ENCODE measurements around the gene MGME1. TPM values are rescaled to one million over a fixed set of nuclear protein-coding genes. Genes with fewer than 3 reads are reported as not detected.

Gene MGME1
- total and polyA plus RNA-seq, 9 of the 15 experiments (the other 6 are each of a cell fraction or from before 2014, with no cell fraction given) = 13.4 to 45.1 (median 30.6) TPM

GRCh38 chr20:17965042-17965697, 3.6 kb upstream of the MGME1 start:
- Histone ChIP-seq H3K4me3 (peak overlapping the region; percentile 90), H3K4me1 (replicated peaks in 1 of 2; ENCODE audit: control insufficient read depth in 2 of 2, insufficient read depth in 2 of 2, low read length in 2 of 2) (peaks cover 16 to 39% of the 10 kb centered on the region in 2 experiments), H3K36me3 (ENCODE audit: control insufficient read depth, insufficient read depth, low read length) (peaks cover 70% of the 10 kb centered on the region), H3K27ac (ENCODE audit: extremely low read depth, low read depth, low read length) (peak overlapping the region; percentile 100), H4K20me1 (replicated peaks; ENCODE audit: control insufficient read depth, insufficient read depth, low read length) (peaks cover 22% of the 10 kb centered on the region), H3K4me2 (ENCODE audit: insufficient read depth, low read length) (peak overlapping the region; percentile 96), H3K9me3 (replicated peaks; ENCODE audit: control insufficient read depth, insufficient read depth, low read depth, low read length) (no peaks in the 10 kb centered on the region), H3K9ac (ENCODE audit: insufficient read depth in 1 of 2, low read depth in 2 of 2, low read length in 2 of 2) (peak overlapping the region; percentile 82 to 98; a peak in 3 of 4 replicates), H3K9me1 (ENCODE audit: control insufficient read depth, insufficient read depth, low read length) (no peaks in the 10 kb centered on the region), H3K79me2 (ENCODE audit: control insufficient read depth, insufficient read depth, low read length) (peaks cover 98% of the 10 kb centered on the region), H2AFZ (ENCODE audit: low read depth, low read length) (no peak overlapping the region), H3K27me3 (ENCODE audit: control insufficient read depth in 2 of 2, insufficient read depth in 2 of 2, low read length in 2 of 2) (no peaks in the 10 kb centered on the region)
- ChIA-PET CTCF (ENCODE audit: low intra/inter-chr PET ratio) (no interaction called here), POLR2A (interaction anchor here (0.7 to 1.7 kb wide), 3 partner anchors 10 to 83 kb away, joined by 3 to 4 read pairs (median 4); no protein-coding TSS in a partner anchor)
- DNase-seq (ENCODE audit: extremely low read depth in 1 of 4, low spot score in 3 of 4) (peak in 2 of 4 experiments; percentile 14 to 66), ATAC-seq (peak; percentile 16), FAIRE-seq (peak; percentile 70)
- no TSS peak for BruUV-seq (replicated peaks)
- intact Hi-C loops (cut with micrococcal nuclease) = no loop called here
- in situ Hi-C loops (cut with MboI) = no loop called here
- WGBS (ENCODE audit: insufficient coverage, low coverage, missing lambda C conversion rate) = 2% methylated on average over 7 of the region's 9 CpGs
- TF ChIP-seq ZBTB26 (CRISPR knock-in tag; IDR thresholded peaks at IDR 0.05) = no peak
- TF ChIP-seq SPI1 (IDR thresholded peaks at IDR 0.05; ENCODE audit: borderline replicate concordance, low read depth, low read length) = 0 out of 2 replicates have a peak, but pooled peaks have one; percentile 18
- no peak for TF ChIP-seq OTX1 (CRISPR knock-in tag; IDR thresholded peaks at IDR 0.05)
- no peak for TF ChIP-seq TCF7L2 (IDR thresholded peaks at IDR 0.05; ENCODE audit: low read depth, low read length)
- TF ChIP-seq MYBL2 (IDR thresholded peaks at IDR 0.05; ENCODE audit: low read depth) = 0 out of 2 replicates have a peak, but pooled peaks have one; percentile 54
- TF ChIP-seq MYBL2 (CRISPR knock-in tag; IDR thresholded peaks at IDR 0.05; ENCODE audit: borderline replicate concordance) = no peak
- no peak for TF ChIP-seq IRF2 (CRISPR knock-in tag; IDR thresholded peaks at IDR 0.05)
- TF ChIP-seq PYGO2 (tag; IDR thresholded peaks at IDR 0.05) = no peak
- TF ChIP-seq SUPT5H (IDR thresholded peaks at IDR 0.05) = peak; percentile 46; the same call in 1 of the 2 replicates
- peak in 1 of 2 experiments; percentile 38; a peak in 1 of 4 replicates for TF ChIP-seq KDM1A (IDR thresholded peaks at IDR 0.05)
- no peak for TF ChIP-seq HIVEP1 (CRISPR knock-in tag; IDR thresholded peaks at IDR 0.05)
- TF ChIP-seq FOXK2 (conservative IDR thresholded peaks at IDR 0.05 in 1 of 2, IDR thresholded peaks at IDR 0.05 in 1 of 2; ENCODE audit: low read depth in 2 of 2) = peak; percentile 16 to 18; a peak in 1 of 4 replicates
- peak; percentile 47; the same call in 1 of the 2 replicates for TF ChIP-seq DPF2 (IDR thresholded peaks at IDR 0.05)
- peak in 1 of 2 experiments; percentile 14 for TF ChIP-seq AFF1 (IDR thresholded peaks at IDR 0.05; ENCODE audit: low read depth in 1 of 2, partially characterized antibody in 2 of 2)
- TF ChIP-seq CTBP1 (IDR thresholded peaks at IDR 0.05; ENCODE audit: borderline replicate concordance) = peak; percentile 28; the same call in 1 of the 2 replicates
- no peak for TF ChIP-seq SIN3A (IDR thresholded peaks at IDR 0.05; ENCODE audit: borderline replicate concordance in 2 of 2, control insufficient read depth in 1 of 2, low read depth in 2 of 2, low read length in 2 of 2)
- peak; percentile 78 for TF ChIP-seq CEBPB (tag; IDR thresholded peaks at IDR 0.05)
- TF ChIP-seq SOX6 (IDR thresholded peaks at IDR 0.05) = 0 out of 2 replicates have a peak, but pooled peaks have one; percentile 23
- no peak for TF ChIP-seq ELF4 (CRISPR knock-in tag; IDR thresholded peaks at IDR 0.05)
